Esophagus muscularis mucosa (tissue), 4 donors: Measurements from ENCODE around the gene CDH4. TPM values are rescaled to one million over a fixed set of nuclear protein-coding genes. Genes with fewer than 3 reads are reported as not detected.

Experiments used
- DNase-seq: peaks from one replicate; pipeline ENCODE4 v3.0.0-alpha.2; 2017; ENCODE audit errors: extremely low spot score
- H3K27ac ChIP-seq, 4 donors: fragments of 200-600 bp; sonication (generic); replicated peaks in 1 of 4; 1 replicate in 3 of 4; 2 replicates in 1 of 4; pipeline ENCODE4 v1.5.1; 2016 to 2019; ENCODE audit warnings: mild to moderate bottlenecking in 1 of 4
- H3K27me3 ChIP-seq, 4 donors: fragments of 200-600 bp; sonication (generic); one replicate each; pipeline versions ENCODE4 v1.5.1 to v1.6.0; 2016 to 2019
- H3K36me3 ChIP-seq, 4 donors: fragments of 200-600 bp; sonication (generic); one replicate each; pipeline ENCODE4 v1.5.1; 2016 to 2019
- H3K4me1 ChIP-seq, 4 donors: fragments of 200-600 bp; sonication (generic); one replicate each; pipeline ENCODE4 v1.5.1; 2016 to 2019
- H3K4me3 ChIP-seq, 4 donors: fragments of 200-600 bp; sonication (generic); 1 replicate in 2 of 4; 2 replicates in 2 of 4; pipeline ENCODE4 v1.5.1; 2016 to 2019; ENCODE audit warnings: mild to moderate bottlenecking in 4 of 4, moderate library complexity in 1 of 4
- H3K9me3 ChIP-seq, 4 donors: fragments of 200-600 bp; sonication (generic); 1 replicate in 3 of 4; 2 replicates in 1 of 4; pipeline ENCODE4 v1.5.1; 2016 to 2019
- CTCF ChIP-seq, 3 experiments: fragments of 200-600 bp in 2 of 3; fragments of 450-650 bp in 1 of 3; sonication (generic) in 2 of 3; IDR thresholded peaks; one replicate each; pipeline ENCODE4 v1.5.1; 2017 to 2019; ENCODE audit warnings: antibody characterized with exemption in 3 of 3, mild to moderate bottlenecking in 2 of 3, moderate library complexity in 1 of 3
- EP300 ChIP-seq: sonication (generic); formaldehyde crosslinking; IDR thresholded peaks from one replicate; pipeline ENCODE4 v1.6.1; 2017; ENCODE audit warnings: antibody characterized with exemption
- POLR2A ChIP-seq: fragments of 450-650 bp; IDR thresholded peaks from one replicate; pipeline ENCODE4 v1.6.1; 2017; ENCODE audit warnings: antibody characterized with exemption, moderate library complexity, mild to moderate bottlenecking, low read depth
- POLR2AphosphoS5 ChIP-seq, 2 donors: sonication (generic); formaldehyde crosslinking; IDR thresholded peaks; one replicate each; pipeline ENCODE4 v1.6.1; 2017; ENCODE audit warnings: antibody characterized with exemption in 2 of 2
- WGBS: methylation state at CpG from one replicate; pipeline ENCODE4 v1.1.5; 2018; 5-methylcytosine and 5-hydroxymethylcytosine counted together
- intact Hi-C: fragments of 100-400 bp; cut with DNase I; formaldehyde crosslinking; loops from one replicate; pipeline ENCODE4 v1.15.1; 2023
- total RNA-seq, 4 donors: library from RNA; depleted of rRNA; stranded (reverse); fragments of >200 nt; gene quantifications; one replicate each; pipeline versions ENCODE4 v1.1.0 to v1.2.1, GENCODE V29; 2016

The CDH4 gene
- total RNA-seq, 4 donors from 2014 or later: 0.42 to 1.3 (median 0.48) TPM

- WGBS: 80% methylated on average over 11 of the region's 12 CpGs
- TF ChIP-seq POLR2AphosphoS5 (IDR thresholded peaks at IDR 0.05): no peak
- no peak for TF ChIP-seq POLR2A
- TF ChIP-seq CTCF (IDR thresholded peaks at IDR 0.05): no peak
- TF ChIP-seq EP300: no peak
- intact Hi-C loops: no loop called here
- no peak for DNase-seq
- no peaks in the 10 kb centered on the region for H3K9me3 ChIP-seq
- no peaks in the 10 kb centered on the region for H3K4me1 ChIP-seq
- no peaks in the 10 kb centered on the region for H3K36me3 ChIP-seq
- no peak overlapping the region for H3K27ac ChIP-seq
- H3K4me3 ChIP-seq: no peak overlapping the region
- H3K27me3 ChIP-seq: no peaks in the 10 kb centered on the region
Observed at GRCh38 chr20:61303675-61304074, 51.6 kb downstream of the CDH4 start.

- intact Hi-C loops: no loop called here
- Histone ChIP-seq H3K9me3 (no peaks in the 10 kb centered on the region), H3K36me3 (no peaks in the 10 kb centered on the region), H3K4me3 (no peak overlapping the region), H3K27ac (no peak overlapping the region), H3K4me1 (no peaks in the 10 kb centered on the region), H3K27me3 (no peaks in the 10 kb centered on the region)
- 93% methylated on average over 8 of the region's 8 CpGs for WGBS
- no peak for DNase-seq
- TF ChIP-seq EP300 (no peak), POLR2A (no peak), POLR2AphosphoS5 (IDR thresholded peaks at IDR 0.05) (no peak), CTCF (IDR thresholded peaks at IDR 0.05) (no peak)
Observed at GRCh38 chr20:61304750-61305149, 52.7 kb downstream of the CDH4 start.

DNA sequence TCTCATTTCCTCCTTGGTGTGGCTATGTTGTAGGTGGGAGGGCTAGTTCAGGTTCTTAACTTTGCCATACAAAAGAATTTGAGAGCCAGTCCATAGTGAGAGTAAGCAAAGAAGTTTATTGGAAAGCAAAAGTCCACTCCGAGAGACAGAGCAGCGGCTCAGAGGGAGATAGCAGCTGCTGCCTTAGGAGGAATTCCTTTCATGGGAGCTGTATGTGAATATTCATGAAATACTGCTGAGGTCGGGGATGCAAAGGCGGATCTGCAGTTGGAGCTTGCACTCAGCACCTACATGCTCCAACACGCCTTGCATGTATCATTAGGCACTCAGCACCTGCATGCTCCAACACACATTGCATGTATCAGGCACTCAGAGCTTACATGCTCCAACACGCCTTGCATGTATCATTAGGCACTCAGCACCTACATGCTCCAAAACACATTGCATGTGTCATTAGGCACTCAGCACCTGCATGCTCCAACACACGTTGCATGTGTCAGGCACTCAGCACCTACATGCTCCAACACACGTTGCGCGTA is 54.9 kb downstream of the CDH4 start:
- no peak overlapping the region for H3K27ac ChIP-seq
- TF ChIP-seq POLR2AphosphoS5 (IDR thresholded peaks at IDR 0.05): no peak
- TF ChIP-seq CTCF (IDR thresholded peaks at IDR 0.05): no peak
- TF ChIP-seq POLR2A: no peak
- TF ChIP-seq EP300: no peak
- 75% methylated on average over 10 of the region's 10 CpGs for WGBS
- no peaks in the 10 kb centered on the region for H3K36me3 ChIP-seq
- no peaks in the 10 kb centered on the region for H3K27me3 ChIP-seq
- intact Hi-C loops: no loop called here
- no peaks in the 10 kb centered on the region for H3K4me1 ChIP-seq
- H3K4me3 ChIP-seq: no peak overlapping the region
- H3K9me3 ChIP-seq: no peaks in the 10 kb centered on the region
- no peak for DNase-seq

DNA sequence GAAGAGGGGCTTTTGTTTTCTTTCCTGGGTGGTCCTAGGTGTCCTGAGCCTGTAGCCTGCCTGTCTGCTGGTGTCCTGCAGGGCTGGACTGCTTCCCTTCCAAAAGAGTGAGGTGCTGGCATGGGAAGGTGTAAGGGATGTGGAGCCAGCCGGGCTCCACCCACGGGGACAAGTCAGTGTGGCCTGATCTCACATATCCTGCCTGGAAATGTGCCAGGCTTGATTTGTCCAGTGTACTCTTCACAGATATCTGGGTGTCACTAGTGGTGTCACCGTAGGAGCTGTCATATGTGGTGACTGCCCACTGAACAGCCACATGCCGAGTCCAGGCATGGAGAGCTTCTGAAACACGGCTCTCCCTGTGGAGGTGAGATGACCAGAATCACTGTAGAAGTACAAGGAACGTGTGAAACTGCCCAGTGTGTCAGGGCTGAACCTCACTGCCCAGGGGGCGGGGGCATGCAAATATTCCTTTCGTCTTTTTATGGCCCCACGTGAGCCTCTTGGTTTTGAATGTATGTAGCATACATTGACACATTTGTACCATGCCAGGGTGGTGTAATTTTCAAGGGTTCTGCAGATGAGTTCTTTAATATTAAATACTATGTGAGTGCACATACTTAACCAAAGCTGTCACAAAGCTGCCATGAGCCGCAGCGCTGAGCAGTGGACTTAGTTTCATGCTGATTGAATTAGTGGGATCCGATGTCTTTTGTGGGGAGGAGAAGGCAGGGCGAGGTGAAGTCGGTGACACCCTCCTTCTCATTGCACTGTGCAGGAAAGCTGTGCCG is 55.8 kb downstream of the CDH4 start:
- Histone ChIP-seq H3K4me1 (no peaks in the 10 kb centered on the region), H3K36me3 (no peaks in the 10 kb centered on the region), H3K27me3 (peaks cover 0 to 7% (median 0%) of the 10 kb centered on the region in 4 donors), H3K4me3 (no peak overlapping the region), H3K9me3 (no peaks in the 10 kb centered on the region), H3K27ac (no peak overlapping the region)
- intact Hi-C loops: no loop called here
- no peak for DNase-seq
- WGBS: 67% methylated on average over 15 of the region's 15 CpGs
- TF ChIP-seq EP300: no peak
- TF ChIP-seq CTCF (IDR thresholded peaks at IDR 0.05): no peak
- no peak for TF ChIP-seq POLR2AphosphoS5 (IDR thresholded peaks at IDR 0.05)
- no peak for TF ChIP-seq POLR2A
